Neural progenitor cell (in vitro differentiated cells): ENCODE data around the gene PLCG2. TPM values are rescaled to one million over a fixed set of nuclear protein-coding genes. Genes with fewer than 3 reads are reported as not detected.

Experiments used
- DNase-seq: peaks from one replicate; pipeline ENCODE4 v3.0.0-alpha.2; 2016; ENCODE audit warnings: low spot score
- H2AFZ ChIP-seq: fragments of 200-600 bp; sonication (generic); replicated peaks from 2 replicates; pipeline ENCODE4 v1.6.1; 2016; ENCODE audit warnings: antibody characterized with exemption
- H3F3A ChIP-seq: fragments of 200-600 bp; sonication (generic); 2 replicates; pipeline ENCODE4 v1.6.1; 2016; ENCODE audit warnings: antibody characterized with exemption, low read depth
- H3K27ac ChIP-seq: fragments of 200-600 bp; sonication (generic); 2 replicates; pipeline ENCODE4 v1.5.1; 2016; ENCODE audit warnings: mild to moderate bottlenecking
- H3K27me3 ChIP-seq: fragments of 200-600 bp; sonication (generic); 2 replicates; pipeline ENCODE4 v1.6.1; 2016; ENCODE audit warnings: mild to moderate bottlenecking, moderate library complexity
- H3K36me3 ChIP-seq: fragments of 200-600 bp; sonication (generic); 2 replicates; pipeline ENCODE4 v1.5.1; 2016
- H3K4me1 ChIP-seq: fragments of 200-600 bp; sonication (generic); 2 replicates; pipeline ENCODE4 v1.6.1; 2016; ENCODE audit warnings: mixed run types
- H3K4me2 ChIP-seq: fragments of 200-600 bp; sonication (generic); 2 replicates; pipeline ENCODE4 v1.6.1; 2016
- H3K4me3 ChIP-seq: fragments of 200-600 bp; sonication (generic); 2 replicates; pipeline ENCODE4 v1.5.1; 2016
- H3K79me2 ChIP-seq: fragments of 200-600 bp; sonication (generic); 2 replicates; pipeline ENCODE4 v1.6.1; 2016; ENCODE audit warnings: low read depth
- H3K9ac ChIP-seq: fragments of 200-600 bp; sonication (generic); 2 replicates; pipeline ENCODE4 v1.6.1; 2016
- H3K9me3 ChIP-seq: fragments of 200-600 bp; sonication (generic); 2 replicates; pipeline ENCODE4 v1.5.1; 2016; ENCODE audit warnings: low read depth
- H4K20me1 ChIP-seq: fragments of 200-600 bp; sonication (generic); 2 replicates; pipeline ENCODE4 v1.6.1; 2016; ENCODE audit warnings: low read depth
- H3K27ac Mint-ChIP-seq: 3 replicates; pipeline ENCODE4 v1.8.0; 2021; ENCODE audit warnings: mixed read lengths
- H3K27me3 Mint-ChIP-seq: 2 replicates; pipeline ENCODE4 v1.8.0; 2022; ENCODE audit warnings: low read depth, mild to moderate bottlenecking, inconsistent platforms, moderate library complexity, mixed read lengths; ENCODE audit not compliant: insufficient read depth
- H3K36me3 Mint-ChIP-seq: 3 replicates; pipeline ENCODE4 v1.8.0; 2021; ENCODE audit warnings: mixed read lengths
- H3K4me1 Mint-ChIP-seq: 3 replicates; pipeline ENCODE4 v1.8.0; 2021; ENCODE audit warnings: mixed read lengths
- H3K4me3 Mint-ChIP-seq: 3 replicates; pipeline ENCODE4 v1.8.0; 2021; ENCODE audit warnings: mild to moderate bottlenecking, moderate library complexity, mixed read lengths
- H3K9me3 Mint-ChIP-seq: 3 replicates; pipeline ENCODE4 v1.8.0; 2020; ENCODE audit warnings: mixed read lengths
- EZH2 ChIP-seq: fragments of 200-600 bp; sonication (generic); IDR thresholded peaks from 2 replicates; pipeline ENCODE4 v1.6.1; 2017; ENCODE audit warnings: antibody characterized with exemption, mild to moderate bottlenecking, moderate library complexity
- EZH2phosphoT487 ChIP-seq: fragments of 200-600 bp; sonication (generic); IDR thresholded peaks from 2 replicates; pipeline ENCODE4 v1.6.1; 2017; ENCODE audit warnings: antibody characterized with exemption
- total RNA-seq: library from RNA; depleted of rRNA; stranded (reverse); fragments of >200 nt; gene quantifications from 2 replicates; pipeline ENCODE4 v1.2.3, GENCODE V29; 2015; ENCODE audit warnings: low replicate concordance
- TF ChIP-seq, protein P1 (sequence below): fragments of 200-600 bp; sonication (generic); IDR thresholded peaks from 2 replicates; pipeline ENCODE4 v1.5.1; 2017; ENCODE audit warnings: antibody characterized with exemption, mild to moderate bottlenecking

The PLCG2 gene
- 2.7 and 5.0 TPM in 2 replicates for total RNA-seq

GRCh38 chr16:81778861-81779535 is at the start of gene PLCG2:
PLCG2 (plus strand) TSS chr16:81779291; CDS start chr16:81785990, 6,699 bp downstream.
- Mint-ChIP-seq H3K27me3 (peaks cover 52% of the 10 kb centered on the region), H3K4me1 (peaks cover 12% of the 10 kb centered on the region), H3K27ac (no peak within 1 kb of the TSS), H3K4me3 (peak within 1 kb of the TSS; percentile 89), H3K9me3 (peaks cover 14% of the 10 kb centered on the region), H3K36me3 (peaks cover 2% of the 10 kb centered on the region)
- Histone ChIP-seq H3K9me3 (no peaks in the 10 kb centered on the region), H2AFZ (peak within 1 kb of the TSS; percentile 92), H3K9ac (no peak within 1 kb of the TSS), H3K4me1 (no peaks in the 10 kb centered on the region), H4K20me1 (peaks cover 6% of the 10 kb centered on the region), H3K4me2 (peak within 1 kb of the TSS; percentile 98), H3K27ac (no peak within 1 kb of the TSS), H3K36me3 (no peaks in the 10 kb centered on the region), H3K4me3 (peak within 1 kb of the TSS; percentile 77), H3K79me2 (no peaks in the 10 kb centered on the region), H3K27me3 (peaks cover 53% of the 10 kb centered on the region), H3F3A (no peaks in the 10 kb centered on the region)
- TF ChIP-seq EZH2phosphoT487, result no peak
- TF ChIP-seq, protein P1, sequence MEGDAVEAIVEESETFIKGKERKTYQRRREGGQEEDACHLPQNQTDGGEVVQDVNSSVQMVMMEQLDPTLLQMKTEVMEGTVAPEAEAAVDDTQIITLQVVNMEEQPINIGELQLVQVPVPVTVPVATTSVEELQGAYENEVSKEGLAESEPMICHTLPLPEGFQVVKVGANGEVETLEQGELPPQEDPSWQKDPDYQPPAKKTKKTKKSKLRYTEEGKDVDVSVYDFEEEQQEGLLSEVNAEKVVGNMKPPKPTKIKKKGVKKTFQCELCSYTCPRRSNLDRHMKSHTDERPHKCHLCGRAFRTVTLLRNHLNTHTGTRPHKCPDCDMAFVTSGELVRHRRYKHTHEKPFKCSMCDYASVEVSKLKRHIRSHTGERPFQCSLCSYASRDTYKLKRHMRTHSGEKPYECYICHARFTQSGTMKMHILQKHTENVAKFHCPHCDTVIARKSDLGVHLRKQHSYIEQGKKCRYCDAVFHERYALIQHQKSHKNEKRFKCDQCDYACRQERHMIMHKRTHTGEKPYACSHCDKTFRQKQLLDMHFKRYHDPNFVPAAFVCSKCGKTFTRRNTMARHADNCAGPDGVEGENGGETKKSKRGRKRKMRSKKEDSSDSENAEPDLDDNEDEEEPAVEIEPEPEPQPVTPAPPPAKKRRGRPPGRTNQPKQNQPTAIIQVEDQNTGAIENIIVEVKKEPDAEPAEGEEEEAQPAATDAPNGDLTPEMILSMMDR, result no peak
- DNase-seq, result peak; percentile 90

DNA sequence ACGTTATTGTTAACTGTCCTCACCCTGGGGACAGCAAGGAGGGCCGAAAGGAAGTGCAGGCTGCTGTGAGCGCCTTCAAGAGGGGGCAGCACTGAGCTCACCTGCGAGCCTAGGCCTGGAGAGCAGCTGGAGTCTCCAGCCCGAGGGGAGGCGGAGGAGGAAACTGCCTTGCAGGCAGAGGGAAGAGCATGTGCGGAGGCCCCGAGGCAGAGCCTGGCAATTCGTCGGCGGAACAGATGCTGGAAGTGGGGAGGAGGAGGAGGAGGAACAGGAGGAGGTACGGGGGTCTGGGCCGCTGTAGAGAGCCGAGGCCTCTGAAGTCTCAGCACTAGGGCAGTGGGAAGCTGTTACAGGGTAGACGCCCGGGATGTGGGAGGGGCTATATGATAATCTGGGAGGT is 49.6 kb upstream of the PLCG2 start:
- Histone ChIP-seq H4K20me1 (no peaks in the 10 kb centered on the region), H3K4me1 (peaks cover 22% of the 10 kb centered on the region), H3K36me3 (no peaks in the 10 kb centered on the region), H3K4me3 (no peak overlapping the region), H3K27me3 (no peaks in the 10 kb centered on the region), H3K9ac (no peak overlapping the region), H3K9me3 (no peaks in the 10 kb centered on the region), H2AFZ (no peak overlapping the region), H3K79me2 (no peaks in the 10 kb centered on the region), H3F3A (peaks cover 35% of the 10 kb centered on the region), H3K27ac (no peak overlapping the region), H3K4me2 (no peak overlapping the region)
- Mint-ChIP-seq H3K9me3 (no peaks in the 10 kb centered on the region), H3K36me3 (no peaks in the 10 kb centered on the region), H3K4me1 (peaks cover 34% of the 10 kb centered on the region), H3K27ac (peak overlapping the region; percentile 32), H3K27me3 (peaks cover 7% of the 10 kb centered on the region), H3K4me3 (peak overlapping the region; percentile 70)
- TF ChIP-seq EZH2, result no peak
- no peak for TF ChIP-seq EZH2phosphoT487
- TF ChIP-seq, protein P1, result peak; percentile 34
- peak; percentile 60 for DNase-seq

- TF ChIP-seq EZH2, result no peak
- TF ChIP-seq, protein P1, result peak; percentile 79
- peak overlapping the region; percentile 97 for H3K27ac Mint-ChIP-seq
- H3K4me3 Mint-ChIP-seq, result peak overlapping the region; percentile 79
- no peak overlapping the region for H3K9ac ChIP-seq
- H3K27ac ChIP-seq, result no peak overlapping the region
- no peaks in the 10 kb centered on the region for H3K36me3 ChIP-seq
- no peaks in the 10 kb centered on the region for H3K9me3 Mint-ChIP-seq
- peak overlapping the region; percentile 34 for H3K4me3 ChIP-seq
- peak overlapping the region; percentile 75 for H3K4me2 ChIP-seq
- H3K4me1 ChIP-seq, result peaks cover 16% of the 10 kb centered on the region
- peaks cover 27% of the 10 kb centered on the region for H3F3A ChIP-seq
- peaks cover 8% of the 10 kb centered on the region for H3K27me3 Mint-ChIP-seq
- no peaks in the 10 kb centered on the region for H3K79me2 ChIP-seq
- H3K36me3 Mint-ChIP-seq, result no peaks in the 10 kb centered on the region
- H3K27me3 ChIP-seq, result no peaks in the 10 kb centered on the region
- H3K9me3 ChIP-seq, result no peaks in the 10 kb centered on the region
- peaks cover 28% of the 10 kb centered on the region for H3K4me1 Mint-ChIP-seq
- H4K20me1 ChIP-seq, result no peaks in the 10 kb centered on the region
- peak; percentile 96 for DNase-seq
- H2AFZ ChIP-seq, result peak overlapping the region; percentile 60
Observed at GRCh38 chr16:81730090-81731051, 48.7 kb upstream of the PLCG2 start.
